Measurements from ENCODE around the gene ZNF335.

DNA sequence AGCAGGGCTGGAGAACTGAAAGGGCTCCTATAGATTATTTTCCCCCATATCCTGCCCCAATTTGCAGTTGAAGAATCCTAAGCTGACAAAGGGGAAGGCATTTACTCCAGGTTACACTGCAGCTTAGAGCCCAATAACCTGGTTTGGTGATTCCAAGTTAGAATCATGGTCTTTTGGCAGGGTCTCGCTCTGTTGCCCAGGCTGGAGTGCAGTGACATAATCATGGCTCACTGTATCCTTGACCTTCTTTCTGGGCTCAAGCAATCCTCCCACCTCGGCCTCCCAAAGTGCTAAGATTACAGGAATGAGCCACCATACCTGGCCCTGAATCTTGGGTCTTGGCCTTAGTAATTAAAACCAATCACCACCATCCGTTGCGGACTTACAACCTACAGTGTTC lies 35.7 kb upstream of the ZNF335 start:
- TF ChIP-seq CTCF (conservative IDR thresholded peaks at IDR 0.05 in 1 of 2, IDR thresholded peaks at IDR 0.05 in 1 of 2; ENCODE audit: low read depth in 1 of 2, low read length in 2 of 2), result no peak
- TF ChIP-seq EZH2 (IDR thresholded peaks at IDR 0.05; ENCODE audit: low read length, missing control alignments), result no peak

Data from fibroblast of lung (primary cell).